GM12872 (cell line): ENCODE results near the gene CD46.
A peak's percentile ranks its signal among the peaks of the same experiment; 100 is the strongest.

Source experiments
- TF ChIP-seq, protein P1 (sequence below): IDR thresholded peaks from 3 replicates; pipeline ENCODE4 v1.5.1; 2011; ENCODE audit warnings: low read depth, mild to moderate bottlenecking, low read length, moderate library complexity; ENCODE audit not compliant: insufficient read depth

The CD46 gene

DNA sequence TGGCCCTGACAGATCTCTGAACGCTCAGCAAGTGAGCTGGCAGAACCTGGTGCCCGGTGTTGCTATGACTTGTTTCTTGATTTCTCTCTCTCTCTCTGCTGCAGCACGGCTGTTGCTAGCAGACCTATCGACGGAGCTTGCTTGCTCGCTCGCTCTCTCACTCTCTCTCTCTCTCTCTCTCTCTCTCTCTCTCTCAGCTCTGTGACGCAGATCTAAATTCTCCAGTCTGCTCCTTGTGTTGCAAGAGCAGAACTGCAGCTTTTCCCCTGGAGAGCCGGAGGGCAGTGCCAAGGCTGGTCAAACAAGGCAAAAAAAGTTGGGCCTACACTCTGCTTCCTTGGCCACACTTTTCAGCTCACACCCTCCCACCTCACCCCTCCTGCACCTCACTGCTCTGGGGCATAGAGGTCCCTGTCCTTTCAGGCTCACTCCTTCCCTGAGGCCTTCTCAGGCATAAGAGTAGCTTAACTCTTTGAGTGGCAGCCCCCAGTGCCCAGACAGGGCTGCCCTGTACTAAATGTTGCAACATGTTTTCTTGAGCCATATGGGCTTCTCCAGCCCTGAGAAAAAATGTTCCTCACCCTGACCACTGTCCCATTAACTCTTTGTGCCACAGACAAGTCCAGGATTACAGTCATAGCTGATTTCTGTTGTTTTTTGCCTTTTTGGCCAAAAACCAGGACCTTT is 72.2 kb downstream of the CD46 start:
- TF ChIP-seq, protein P1, sequence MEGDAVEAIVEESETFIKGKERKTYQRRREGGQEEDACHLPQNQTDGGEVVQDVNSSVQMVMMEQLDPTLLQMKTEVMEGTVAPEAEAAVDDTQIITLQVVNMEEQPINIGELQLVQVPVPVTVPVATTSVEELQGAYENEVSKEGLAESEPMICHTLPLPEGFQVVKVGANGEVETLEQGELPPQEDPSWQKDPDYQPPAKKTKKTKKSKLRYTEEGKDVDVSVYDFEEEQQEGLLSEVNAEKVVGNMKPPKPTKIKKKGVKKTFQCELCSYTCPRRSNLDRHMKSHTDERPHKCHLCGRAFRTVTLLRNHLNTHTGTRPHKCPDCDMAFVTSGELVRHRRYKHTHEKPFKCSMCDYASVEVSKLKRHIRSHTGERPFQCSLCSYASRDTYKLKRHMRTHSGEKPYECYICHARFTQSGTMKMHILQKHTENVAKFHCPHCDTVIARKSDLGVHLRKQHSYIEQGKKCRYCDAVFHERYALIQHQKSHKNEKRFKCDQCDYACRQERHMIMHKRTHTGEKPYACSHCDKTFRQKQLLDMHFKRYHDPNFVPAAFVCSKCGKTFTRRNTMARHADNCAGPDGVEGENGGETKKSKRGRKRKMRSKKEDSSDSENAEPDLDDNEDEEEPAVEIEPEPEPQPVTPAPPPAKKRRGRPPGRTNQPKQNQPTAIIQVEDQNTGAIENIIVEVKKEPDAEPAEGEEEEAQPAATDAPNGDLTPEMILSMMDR: peak; percentile 75

DNA sequence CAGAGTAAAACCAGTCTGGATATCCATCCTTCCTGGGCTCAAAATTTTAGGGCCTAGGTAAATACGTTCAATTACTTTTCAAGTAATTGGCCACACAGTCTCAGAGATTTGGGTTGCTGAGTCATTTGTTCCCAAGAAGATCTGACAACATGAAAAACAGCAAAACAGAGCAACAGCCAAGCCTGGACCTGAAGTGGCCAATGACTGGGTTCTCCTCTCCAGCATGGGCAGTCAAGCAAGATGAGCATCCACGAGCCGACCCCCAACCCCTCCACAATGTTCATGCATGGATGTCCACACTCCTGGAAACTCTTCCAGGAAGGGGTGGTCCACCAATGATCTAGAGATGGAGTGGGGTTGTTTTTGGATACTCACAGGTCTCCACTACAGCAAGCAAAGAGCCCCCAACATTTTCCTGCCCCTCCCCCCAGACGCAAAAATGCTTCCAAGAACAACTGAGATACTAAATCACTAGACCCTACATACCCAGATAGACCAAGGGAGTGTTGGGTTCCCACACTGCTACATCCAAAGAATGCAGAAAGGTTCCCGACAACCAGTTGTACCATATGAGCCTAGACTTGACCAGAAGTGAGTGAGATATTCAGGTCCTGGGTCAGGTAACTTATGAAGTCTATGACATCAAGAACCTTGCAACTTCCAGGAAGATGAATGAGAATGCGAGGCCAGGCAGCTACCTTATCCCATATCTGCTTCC is 73.0 kb downstream of the CD46 start:
- TF ChIP-seq, protein P1: no peak

DNA sequence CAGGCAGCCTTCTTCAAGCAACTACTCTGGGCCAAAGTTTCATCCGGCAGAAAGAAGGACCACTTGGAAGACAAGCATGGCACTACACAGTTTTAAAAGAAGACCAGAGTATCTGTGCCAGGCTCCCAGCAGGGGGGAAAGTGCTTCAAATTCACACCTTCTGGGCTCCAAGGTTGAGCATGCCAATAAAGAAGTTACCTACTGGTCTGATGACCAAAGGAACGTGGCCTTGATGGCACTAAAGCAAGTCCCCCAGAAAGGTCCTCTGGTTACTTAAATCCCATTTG is 73.5 kb downstream of the CD46 start:
- TF ChIP-seq, protein P1: no peak

DNA sequence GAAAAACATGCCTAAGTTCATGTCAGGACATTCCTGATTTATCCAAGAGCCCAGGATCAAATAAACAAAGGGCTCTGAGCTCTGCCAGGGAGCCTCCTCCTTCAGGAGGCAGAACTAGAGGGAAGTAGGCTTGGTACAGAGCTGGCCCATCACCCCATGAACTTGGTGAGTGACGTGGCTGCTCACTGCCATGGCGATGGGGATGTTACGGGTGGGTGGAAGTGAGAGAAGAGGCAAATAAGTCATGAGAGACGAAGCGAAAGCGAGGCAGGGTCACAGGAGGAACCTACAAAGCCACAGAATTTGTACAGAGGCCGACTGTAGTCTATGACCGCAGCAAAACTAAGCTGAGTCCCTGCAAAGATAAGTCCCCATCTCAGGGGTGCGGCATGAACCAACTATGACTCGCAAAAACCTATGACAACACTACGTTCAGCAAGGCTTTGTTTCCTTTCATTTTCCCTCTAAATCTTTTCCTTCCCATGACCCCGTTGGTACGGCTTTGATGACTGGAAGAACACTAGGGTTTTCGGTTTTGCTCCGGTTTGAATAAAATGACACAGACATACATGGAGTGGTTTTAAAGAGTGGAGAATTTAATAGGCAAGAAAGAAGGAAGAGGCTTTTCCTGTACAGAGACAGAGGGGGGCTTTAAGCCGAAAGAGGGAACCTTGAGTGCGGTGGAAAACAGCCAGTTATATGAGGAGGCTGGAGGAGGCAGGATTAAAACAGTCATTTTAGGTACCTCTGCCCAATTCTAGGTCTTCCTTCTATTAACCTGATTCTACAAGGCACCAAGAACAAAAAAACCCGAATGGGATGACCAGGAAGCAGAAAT is 74.1 kb downstream of the CD46 start:
- TF ChIP-seq, protein P1: no peak

DNA sequence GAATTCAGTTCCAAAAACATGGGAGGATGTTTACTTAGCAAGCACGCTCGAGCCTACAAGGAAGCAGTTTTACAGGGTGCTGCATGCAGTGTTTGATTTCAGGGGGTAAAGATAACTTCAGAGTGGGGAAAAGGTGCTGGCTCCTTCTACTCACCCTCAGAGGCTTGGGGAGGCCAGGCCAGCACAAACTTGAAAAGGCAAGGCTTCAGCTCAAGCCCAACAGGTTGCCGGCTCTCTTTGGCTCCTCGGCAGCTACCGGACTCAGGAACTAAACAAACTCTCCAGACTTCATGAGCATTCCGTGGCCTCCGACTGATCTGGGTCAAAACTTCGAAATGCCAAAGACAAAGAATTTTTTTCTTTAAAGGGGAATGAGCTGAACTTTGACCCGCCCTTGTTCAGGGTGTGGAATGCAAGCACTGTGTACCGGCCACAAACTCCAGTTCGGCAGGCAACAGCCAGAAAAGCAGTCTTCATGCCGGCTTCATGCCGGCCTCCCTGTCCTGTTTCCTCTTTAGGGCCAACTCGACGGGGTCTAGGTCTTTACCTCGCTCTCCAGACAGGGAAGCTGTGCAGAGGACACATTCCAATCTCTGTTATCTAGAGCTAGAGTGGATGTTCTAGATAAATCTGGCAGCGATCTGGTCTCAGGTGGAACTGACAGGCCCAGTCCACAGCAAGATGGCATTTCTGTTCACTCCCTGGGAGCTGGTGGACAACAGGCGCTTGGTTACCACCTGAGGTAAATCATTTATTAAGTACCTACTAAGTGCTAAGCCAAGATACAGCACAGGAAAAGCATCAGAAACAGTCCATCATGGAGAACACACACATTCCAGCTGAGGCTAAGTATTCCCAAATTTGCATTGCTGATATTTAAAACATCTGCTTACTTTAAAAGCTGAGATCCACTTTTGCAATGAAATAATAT is 75.0 kb downstream of the CD46 start:
- TF ChIP-seq, protein P1: no peak

DNA sequence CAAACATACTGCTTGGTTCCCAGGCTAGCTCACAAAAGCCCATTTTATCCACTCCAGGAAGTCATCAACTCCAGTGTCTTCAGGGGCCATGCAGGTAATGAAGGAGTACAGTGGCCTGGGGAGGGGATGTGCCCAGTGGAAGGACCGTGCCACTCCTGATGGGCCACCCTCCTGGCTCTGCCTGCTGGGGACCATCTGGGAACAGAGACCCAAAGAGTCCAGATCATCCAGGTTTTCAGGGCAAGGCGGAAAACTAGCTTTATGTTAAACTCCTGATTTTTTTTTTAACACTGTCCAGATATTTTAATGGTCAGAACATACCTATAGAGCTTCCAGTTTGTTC is 75.6 kb downstream of the CD46 start:
- TF ChIP-seq, protein P1: no peak

DNA sequence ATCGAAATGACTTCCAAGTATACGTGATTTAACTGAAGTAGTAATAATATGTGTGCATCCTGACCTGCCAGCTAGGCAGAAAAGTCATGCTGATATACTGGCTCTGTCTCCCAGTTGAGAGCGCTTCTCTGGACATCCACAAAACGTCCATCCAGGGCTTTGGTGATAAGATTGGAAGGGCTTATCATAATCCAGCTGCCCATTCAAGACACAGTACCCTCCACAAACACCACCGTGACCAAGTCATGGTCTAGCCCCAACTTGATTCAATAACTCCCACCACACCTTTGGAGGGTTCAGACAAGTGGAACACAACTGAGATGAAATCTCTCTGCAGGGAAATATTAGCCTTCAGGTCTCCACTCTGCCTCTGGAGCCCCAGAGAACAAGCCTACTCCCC is 76.2 kb downstream of the CD46 start:
- TF ChIP-seq, protein P1: no peak
